ENCODE measurements around the gene FN3KRP. TPM values are rescaled to one million over a fixed set of nuclear protein-coding genes. Genes with fewer than 3 reads are reported as not detected.
A peak's percentile ranks its signal among the peaks of the same experiment; 100 is the strongest.

The FN3KRP gene
- total and polyA plus RNA-seq, 11 donors: 6.8 to 23.1 (median 15.8) TPM

DNA sequence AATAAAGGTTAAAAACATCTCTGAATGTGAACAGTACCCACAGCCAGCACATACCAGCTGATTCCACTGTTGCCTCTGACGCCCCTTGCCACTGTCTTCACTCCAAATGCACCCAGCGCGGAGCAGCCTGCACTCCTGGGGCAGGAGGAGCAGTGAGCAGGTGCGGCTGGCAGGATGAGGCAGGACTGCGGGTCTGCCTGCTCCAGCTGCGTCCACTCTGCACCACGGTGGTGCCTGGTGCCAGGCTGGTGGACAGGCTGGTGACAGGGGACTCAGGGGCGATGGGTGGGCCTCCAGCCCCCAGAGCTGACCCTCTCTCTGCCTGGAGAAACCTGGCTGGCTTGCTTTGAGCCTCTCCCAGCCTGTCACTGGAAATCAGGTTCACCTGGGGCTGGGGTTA lies 27.4 kb upstream of the FN3KRP start:
- peaks cover 0 to 15% (median 0%) of the 10 kb centered on the region in 12 donors for H3K4me1 ChIP-seq
- intact Hi-C loops (cut with DNase I): no loop called here
- DNase-seq (peak in 1 of 5 donors; percentile 5), ATAC-seq (peak in 1 of 4 donors; percentile 9)
- H3K9me3 ChIP-seq: peaks cover 0 to 5% (median 0%) of the 10 kb centered on the region in 12 donors
- H3K27ac ChIP-seq: peak overlapping the region in 1 of 12 donors; percentile 86
- no peaks in the 10 kb centered on the region for H3K27me3 ChIP-seq
- 82 to 95% (median 87%) methylated on average over 6 to 8 of the region's 8 CpGs for WGBS, 4 donors
- TF ChIP-seq POLR2A (IDR thresholded peaks at IDR 0.05): no peak
- TF ChIP-seq, protein P1, sequence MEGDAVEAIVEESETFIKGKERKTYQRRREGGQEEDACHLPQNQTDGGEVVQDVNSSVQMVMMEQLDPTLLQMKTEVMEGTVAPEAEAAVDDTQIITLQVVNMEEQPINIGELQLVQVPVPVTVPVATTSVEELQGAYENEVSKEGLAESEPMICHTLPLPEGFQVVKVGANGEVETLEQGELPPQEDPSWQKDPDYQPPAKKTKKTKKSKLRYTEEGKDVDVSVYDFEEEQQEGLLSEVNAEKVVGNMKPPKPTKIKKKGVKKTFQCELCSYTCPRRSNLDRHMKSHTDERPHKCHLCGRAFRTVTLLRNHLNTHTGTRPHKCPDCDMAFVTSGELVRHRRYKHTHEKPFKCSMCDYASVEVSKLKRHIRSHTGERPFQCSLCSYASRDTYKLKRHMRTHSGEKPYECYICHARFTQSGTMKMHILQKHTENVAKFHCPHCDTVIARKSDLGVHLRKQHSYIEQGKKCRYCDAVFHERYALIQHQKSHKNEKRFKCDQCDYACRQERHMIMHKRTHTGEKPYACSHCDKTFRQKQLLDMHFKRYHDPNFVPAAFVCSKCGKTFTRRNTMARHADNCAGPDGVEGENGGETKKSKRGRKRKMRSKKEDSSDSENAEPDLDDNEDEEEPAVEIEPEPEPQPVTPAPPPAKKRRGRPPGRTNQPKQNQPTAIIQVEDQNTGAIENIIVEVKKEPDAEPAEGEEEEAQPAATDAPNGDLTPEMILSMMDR (IDR thresholded peaks at IDR 0.05): no peak
- peaks cover 0 to 8% (median 0%) of the 10 kb centered on the region in 9 donors for H3K36me3 ChIP-seq
- H3K4me3 ChIP-seq: no peak overlapping the region

- DNase-seq (no peak), ATAC-seq (no peak)
- Histone ChIP-seq H3K4me1 (peaks cover 0 to 15% (median 0%) of the 10 kb centered on the region in 12 donors), H3K36me3 (peaks cover 0 to 3% (median 0%) of the 10 kb centered on the region in 9 donors), H3K4me3 (no peak overlapping the region), H3K27ac (no peak overlapping the region), H3K9me3 (peaks cover 0 to 16% (median 7%) of the 10 kb centered on the region in 12 donors), H3K27me3 (no peaks in the 10 kb centered on the region)
- intact Hi-C loops (cut with DNase I): no loop called here
- WGBS, 4 donors: 81 to 88% (median 83%) methylated on average over 18 of the region's 18 CpGs
- TF ChIP-seq, protein P1 (IDR thresholded peaks at IDR 0.05): no peak
- no peak for TF ChIP-seq POLR2A (IDR thresholded peaks at IDR 0.05)
These were observed 25.6 kb upstream of the FN3KRP start for GRCh38 chr17:82690786-82691489.

GRCh38 chr17:82691714-82692113 lies 24.8 kb upstream of the FN3KRP start:
- no peak overlapping the region for H3K4me3 ChIP-seq
- no peaks in the 10 kb centered on the region for H3K27me3 ChIP-seq
- TF ChIP-seq, protein P1 (IDR thresholded peaks at IDR 0.05): no peak
- TF ChIP-seq POLR2A (IDR thresholded peaks at IDR 0.05): no peak
- peak in 1 of 5 donors; percentile 19 for DNase-seq
- no peak overlapping the region for H3K27ac ChIP-seq
- peaks cover 0 to 3% (median 0%) of the 10 kb centered on the region in 9 donors for H3K36me3 ChIP-seq
- intact Hi-C loops (cut with DNase I): no loop called here
- H3K9me3 ChIP-seq: peaks cover 0 to 16% (median 7%) of the 10 kb centered on the region in 12 donors
- no peak for ATAC-seq
- 87 to 96% (median 93%) methylated on average over 11 to 14 of the region's 17 CpGs for WGBS, 4 donors
- peaks cover 0 to 12% (median under 1%) of the 10 kb centered on the region in 12 donors for H3K4me1 ChIP-seq

- H3K27me3 ChIP-seq: peaks cover 0 to 3% (median 0%) of the 10 kb centered on the region in 9 donors
- 81 to 89% (median 85%) methylated on average over 15 to 16 of the region's 16 CpGs for WGBS, 4 donors
- H3K9me3 ChIP-seq: peaks cover 0 to 16% (median 7%) of the 10 kb centered on the region in 12 donors
- intact Hi-C loops (cut with DNase I): no loop called here
- peak in 1 of 5 donors; percentile 6 for DNase-seq
- no peak for TF ChIP-seq POLR2A (IDR thresholded peaks at IDR 0.05)
- TF ChIP-seq, protein P1 (IDR thresholded peaks at IDR 0.05): no peak
- no peak overlapping the region for H3K27ac ChIP-seq
- peaks cover 0 to 3% (median 0%) of the 10 kb centered on the region in 9 donors for H3K36me3 ChIP-seq
- H3K4me3 ChIP-seq: no peak overlapping the region
- ATAC-seq: no peak
- peaks cover 0 to 13% (median 6%) of the 10 kb centered on the region in 12 donors for H3K4me1 ChIP-seq
These were observed 24.2 kb upstream of the FN3KRP start for GRCh38 chr17:82692268-82692667.

Measured in heart left ventricle (tissue), 16 donors.